Measurements from ENCODE around the gene TIMM44. TPM values are rescaled to one million over a fixed set of nuclear protein-coding genes. Genes with fewer than 3 reads are reported as not detected.

TIMM44 gene
- total RNA-seq, 4 donors from 2014 or later, result 61.6 to 111 (median 98.5) TPM

DNA sequence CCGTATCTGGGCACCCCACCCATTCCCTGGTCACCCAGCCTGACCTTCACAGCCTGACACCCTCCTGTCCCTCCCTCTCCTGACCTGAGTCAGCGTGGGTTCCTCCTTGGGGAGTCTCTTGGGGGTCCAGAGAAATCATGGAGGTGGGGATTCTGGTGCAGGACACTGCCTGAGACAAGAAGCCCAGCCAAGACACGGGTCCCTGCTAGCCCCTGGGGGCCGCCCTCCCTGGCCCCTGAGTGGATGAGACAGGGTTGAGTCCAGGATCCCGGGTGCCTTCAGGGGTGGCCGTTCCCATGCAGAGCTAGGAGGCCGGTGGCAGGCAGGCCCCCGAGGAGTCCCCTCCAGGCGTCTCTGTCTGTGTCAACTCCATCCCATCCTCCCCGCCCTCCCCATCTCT, 38.2 kb downstream of the TIMM44 start:
- H3K9me3 ChIP-seq, result no peaks in the 10 kb centered on the region
- no peak overlapping the region for H3K27ac ChIP-seq (replicated peaks in 1 of 4)
- peak overlapping the region in 3 of 4 donors; percentile 64 to 89 (median 71) for H3K4me3 ChIP-seq
- no peaks in the 10 kb centered on the region for H3K27me3 ChIP-seq
- TF ChIP-seq EP300 (IDR thresholded peaks at IDR 0.05), result no peak
- TF ChIP-seq, protein P1, sequence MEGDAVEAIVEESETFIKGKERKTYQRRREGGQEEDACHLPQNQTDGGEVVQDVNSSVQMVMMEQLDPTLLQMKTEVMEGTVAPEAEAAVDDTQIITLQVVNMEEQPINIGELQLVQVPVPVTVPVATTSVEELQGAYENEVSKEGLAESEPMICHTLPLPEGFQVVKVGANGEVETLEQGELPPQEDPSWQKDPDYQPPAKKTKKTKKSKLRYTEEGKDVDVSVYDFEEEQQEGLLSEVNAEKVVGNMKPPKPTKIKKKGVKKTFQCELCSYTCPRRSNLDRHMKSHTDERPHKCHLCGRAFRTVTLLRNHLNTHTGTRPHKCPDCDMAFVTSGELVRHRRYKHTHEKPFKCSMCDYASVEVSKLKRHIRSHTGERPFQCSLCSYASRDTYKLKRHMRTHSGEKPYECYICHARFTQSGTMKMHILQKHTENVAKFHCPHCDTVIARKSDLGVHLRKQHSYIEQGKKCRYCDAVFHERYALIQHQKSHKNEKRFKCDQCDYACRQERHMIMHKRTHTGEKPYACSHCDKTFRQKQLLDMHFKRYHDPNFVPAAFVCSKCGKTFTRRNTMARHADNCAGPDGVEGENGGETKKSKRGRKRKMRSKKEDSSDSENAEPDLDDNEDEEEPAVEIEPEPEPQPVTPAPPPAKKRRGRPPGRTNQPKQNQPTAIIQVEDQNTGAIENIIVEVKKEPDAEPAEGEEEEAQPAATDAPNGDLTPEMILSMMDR (IDR thresholded peaks at IDR 0.05), result no peak
- peaks cover 22 to 47% (median 36%) of the 10 kb centered on the region in 4 donors for H3K36me3 ChIP-seq
- H3K4me1 ChIP-seq, result peaks cover 37 to 61% (median 51%) of the 10 kb centered on the region in 4 donors
- no peak for DNase-seq (ENCODE audit: extremely low spot score)
- intact Hi-C loops (cut with DNase I), result no loop called here
- WGBS, result 70% methylated on average over 7 of the region's 10 CpGs

DNA sequence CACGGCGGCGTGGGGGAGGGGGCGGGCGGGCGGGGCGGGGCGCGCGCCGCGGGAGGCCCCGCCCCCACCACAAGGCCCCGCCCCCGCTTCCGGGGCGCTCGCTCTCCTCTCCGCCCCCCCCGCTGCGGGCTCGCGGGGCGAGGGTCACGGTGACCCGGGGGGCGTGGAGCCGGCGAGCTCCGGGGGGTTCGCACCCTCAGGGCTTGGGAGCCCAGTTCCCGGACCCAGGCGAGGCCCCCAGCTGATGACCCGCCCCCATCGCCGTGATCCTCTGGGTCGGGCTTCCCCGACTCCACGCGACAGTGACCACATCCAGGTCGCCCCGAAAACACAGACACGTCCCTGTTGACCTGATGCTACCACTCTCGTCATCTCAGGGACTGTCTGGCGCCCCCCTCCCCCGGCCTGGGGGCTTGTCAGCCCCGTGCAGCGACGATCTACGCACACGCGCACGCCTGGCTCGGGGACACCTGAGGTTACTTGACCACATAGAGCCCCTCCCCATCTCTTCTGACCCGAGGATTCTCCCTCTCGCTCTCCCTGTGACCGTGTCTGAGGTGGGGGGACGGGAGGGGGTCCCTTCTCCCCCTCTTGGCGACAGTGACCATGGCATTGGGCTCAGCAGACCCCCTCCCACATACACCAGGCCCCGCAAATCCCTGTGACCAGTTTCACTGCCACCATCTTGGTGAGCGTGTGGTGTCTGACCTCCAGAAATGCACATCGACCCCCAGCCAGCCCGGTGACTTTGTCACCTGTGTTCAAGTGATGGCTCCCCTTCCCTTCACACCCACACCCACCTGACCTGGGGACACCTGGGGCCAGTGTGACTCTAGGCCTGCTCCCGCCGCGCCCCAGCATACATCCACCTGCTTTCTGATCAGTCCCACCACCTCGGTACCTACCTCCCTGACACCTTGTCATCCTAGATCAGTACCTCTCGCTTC, 39.1 kb downstream of the TIMM44 start:
- no peak for DNase-seq (ENCODE audit: extremely low spot score)

DNA sequence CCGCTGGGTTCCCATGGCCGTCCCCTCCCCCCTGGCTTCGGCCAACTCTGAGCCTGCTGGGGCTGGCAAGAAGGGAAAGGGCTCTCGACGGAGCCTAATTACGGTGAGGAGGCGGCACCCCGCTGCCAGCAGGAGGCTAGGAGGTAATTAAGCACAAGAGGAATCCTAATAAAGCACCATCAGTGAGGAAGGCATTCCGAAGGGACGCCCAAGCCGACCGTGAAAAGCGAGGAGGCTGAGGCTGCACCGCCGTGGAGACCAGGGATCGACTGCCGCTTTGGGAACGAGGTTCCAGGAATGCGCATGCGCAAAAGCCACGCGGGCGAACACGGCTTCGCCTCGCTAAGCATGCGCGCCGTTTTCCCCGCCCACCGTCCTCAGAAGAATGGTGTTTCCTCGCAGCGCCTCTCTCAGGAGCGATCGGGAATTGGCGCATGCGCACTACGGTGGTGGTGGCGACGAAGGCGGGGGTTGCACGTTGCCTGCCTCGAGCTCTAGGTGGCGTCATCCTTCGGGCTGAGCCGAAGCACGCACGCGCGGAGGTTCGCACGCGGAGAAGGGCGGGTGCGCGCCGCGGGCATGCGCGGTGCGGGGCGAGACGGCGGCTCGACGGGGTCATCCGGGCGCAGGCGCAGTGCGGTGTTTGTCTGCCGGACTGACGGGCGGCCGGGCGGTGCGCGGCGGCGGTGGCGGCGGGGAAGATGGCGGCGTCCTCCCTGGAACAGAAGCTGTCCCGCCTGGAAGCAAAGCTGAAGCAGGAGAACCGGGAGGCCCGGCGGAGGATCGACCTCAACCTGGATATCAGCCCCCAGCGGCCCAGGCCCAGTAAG, 40.0 kb downstream of the TIMM44 start, which contains the start of gene MAP2K7:
Gene MAP2K7 (plus strand): TSS at position 634 of the 830 bp plus-strand sequence. CDS start 68 bp downstream, at position 702.
- 0% methylated on average over 2 of the region's 89 CpGs for WGBS
- no peaks in the 10 kb centered on the region for H3K9me3 ChIP-seq
- TF ChIP-seq POLR2AphosphoS5 (IDR thresholded peaks at IDR 0.05) (peak; percentile 92 to 99), POLR2A (IDR thresholded peaks at IDR 0.05; ENCODE audit: low read depth) (peak; percentile 80), EP300 (IDR thresholded peaks at IDR 0.05) (no peak)
- TF ChIP-seq, protein P1 (IDR thresholded peaks at IDR 0.05), result peak; percentile 45 to 88 (median 68)
- intact Hi-C loops (cut with DNase I), result no loop called here
- peaks cover 34 to 52% (median 49%) of the 10 kb centered on the region in 4 donors for H3K4me1 ChIP-seq
- DNase-seq (ENCODE audit: extremely low spot score), result peak; percentile 100
- peaks cover 0 to 11% (median 0%) of the 10 kb centered on the region in 4 donors for H3K27me3 ChIP-seq
- H3K4me3 ChIP-seq, result peak within 1 kb of the TSS; percentile 64 to 89 (median 72)
- peak within 1 kb of the TSS; percentile 88 to 91 (median 90) for H3K27ac ChIP-seq (replicated peaks in 1 of 4)
- peaks cover 11 to 29% (median 20%) of the 10 kb centered on the region in 4 donors for H3K36me3 ChIP-seq

More for the DNA sequence above, 39.1 kb downstream of the TIMM44 start:
- no peak for TF ChIP-seq POLR2A (IDR thresholded peaks at IDR 0.05; ENCODE audit: low read depth)
- TF ChIP-seq, protein P1 (IDR thresholded peaks at IDR 0.05), result no peak
- TF ChIP-seq POLR2AphosphoS5 (IDR thresholded peaks at IDR 0.05), result no peak
- TF ChIP-seq EP300 (IDR thresholded peaks at IDR 0.05), result no peak
- no peaks in the 10 kb centered on the region for H3K9me3 ChIP-seq
- peak overlapping the region; percentile 64 to 89 (median 72) for H3K4me3 ChIP-seq
- H3K4me1 ChIP-seq, result peaks cover 37 to 61% (median 51%) of the 10 kb centered on the region in 4 donors
- intact Hi-C loops (cut with DNase I), result no loop called here
- peaks cover 13 to 38% (median 26%) of the 10 kb centered on the region in 4 donors for H3K36me3 ChIP-seq
- 28% methylated on average over 22 of the region's 68 CpGs for WGBS
- H3K27me3 ChIP-seq, result peaks cover 0 to 7% (median 0%) of the 10 kb centered on the region in 4 donors
- peak overlapping the region; percentile 82 to 91 (median 90) for H3K27ac ChIP-seq (replicated peaks in 1 of 4)

DNA sequence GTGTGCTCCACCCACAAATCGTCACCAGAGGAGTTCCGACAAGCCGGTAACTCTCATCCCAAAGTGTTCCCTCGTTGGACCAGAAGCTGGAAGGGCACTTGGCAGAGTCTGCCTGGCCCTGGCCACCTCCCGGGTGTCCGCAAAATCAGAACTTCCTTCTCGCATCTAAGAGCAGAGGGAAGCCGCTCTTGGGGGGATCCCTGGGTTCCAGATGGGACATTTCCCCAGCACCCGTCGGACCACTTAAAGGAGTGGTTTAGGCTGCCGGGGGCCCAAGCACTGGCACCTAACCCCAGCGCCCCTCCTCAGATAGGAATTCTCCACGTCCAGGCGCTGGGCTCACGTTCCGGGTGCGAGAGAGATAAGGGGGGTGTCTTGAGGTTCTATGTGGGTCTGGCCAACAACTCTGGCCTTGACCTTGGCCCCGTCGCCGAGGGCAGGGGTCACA, 40.6 kb downstream of the TIMM44 start:
- 36% methylated on average over 17 of the region's 20 CpGs for WGBS
- H3K4me1 ChIP-seq, result peaks cover 34 to 46% (median 45%) of the 10 kb centered on the region in 4 donors
- peaks cover 11 to 27% (median 18%) of the 10 kb centered on the region in 4 donors for H3K36me3 ChIP-seq
- peaks cover 0 to 11% (median 0%) of the 10 kb centered on the region in 4 donors for H3K27me3 ChIP-seq
- H3K27ac ChIP-seq (replicated peaks in 1 of 4), result peak overlapping the region; percentile 88 to 91 (median 90)
- H3K4me3 ChIP-seq, result peak overlapping the region; percentile 64 to 89 (median 72)
- H3K9me3 ChIP-seq, result no peaks in the 10 kb centered on the region
- no peak for DNase-seq (ENCODE audit: extremely low spot score)
- intact Hi-C loops (cut with DNase I), result no loop called here
- TF ChIP-seq, protein P1 (IDR thresholded peaks at IDR 0.05), result no peak
- TF ChIP-seq POLR2AphosphoS5 (IDR thresholded peaks at IDR 0.05), result no peak
- TF ChIP-seq EP300 (IDR thresholded peaks at IDR 0.05), result no peak
- no peak for TF ChIP-seq POLR2A (IDR thresholded peaks at IDR 0.05; ENCODE audit: low read depth)

Data from esophagus muscularis mucosa (tissue), 4 donors.